8988T (cell line): Measurements from ENCODE around the gene HEATR1.
"Not testable (repeated sequence)": the region's sequence is repeated elsewhere in the genome, so short reads cannot be mapped to it uniquely, and the experiment has no call there.

Experiments used
- DNase-seq: peaks from one replicate; pipeline ENCODE4 v3.0.0; 2011

HEATR1 gene

GRCh38 chr1:236590553-236591150 is 13.7 kb downstream of the HEATR1 start:
- DNase-seq: no peak

GRCh38 chr1:236589531-236589930 is 14.8 kb downstream of the HEATR1 start:
- DNase-seq: no peak

GRCh38 chr1:236581528-236581927 is 22.8 kb downstream of the HEATR1 start:
- no peak for DNase-seq

GRCh38 chr1:236580404-236580803 is 23.9 kb downstream of the HEATR1 start:
- not testable (repeated sequence) for DNase-seq

GRCh38 chr1:236578661-236579060 is 25.7 kb downstream of the HEATR1 start:
- DNase-seq: no peak

- DNase-seq: not testable (repeated sequence)
These were observed 27.3 kb downstream of the HEATR1 start for GRCh38 chr1:236577041-236577440.

GRCh38 chr1:236576004-236576403 is 28.3 kb downstream of the HEATR1 start:
- no peak for DNase-seq

GRCh38 chr1:236575523-236575922 is 28.8 kb downstream of the HEATR1 start:
- no peak for DNase-seq

- DNase-seq: no peak
These were observed 35.9 kb downstream of the HEATR1 start for GRCh38 chr1:236568285-236568894.

GRCh38 chr1:236565530-236565929 is 38.8 kb downstream of the HEATR1 start:
- no peak for DNase-seq

- DNase-seq: no peak
These were observed 42.3 kb downstream of the HEATR1 start for GRCh38 chr1:236561976-236562375.

GRCh38 chr1:236560213-236560771 is 44.0 kb downstream of the HEATR1 start:
- DNase-seq: no peak

GRCh38 chr1:236558846-236559245 is 45.5 kb downstream of the HEATR1 start:
- DNase-seq: no peak

GRCh38 chr1:236558081-236558480 is 46.2 kb downstream of the HEATR1 start:
- DNase-seq: no peak

- DNase-seq: no peak
These were observed 47.7 kb downstream of the HEATR1 start for GRCh38 chr1:236556606-236557005.

- no peak for DNase-seq
These were observed 50.9 kb downstream of the HEATR1 start for GRCh38 chr1:236553370-236553769.

- no peak for DNase-seq
These were observed 51.4 kb downstream of the HEATR1 start for GRCh38 chr1:236552901-236553300.

- DNase-seq: no peak
These were observed 52.2 kb downstream of the HEATR1 start for GRCh38 chr1:236552096-236552495.

GRCh38 chr1:236550961-236551851 is 53.1 kb downstream of the HEATR1 start:
- no peak for DNase-seq

- DNase-seq: no peak
These were observed 55.9 kb downstream of the HEATR1 start for GRCh38 chr1:236548452-236548851.

GRCh38 chr1:236545621-236546169 is 58.6 kb downstream of the HEATR1 start:
- no peak for DNase-seq

GRCh38 chr1:236543065-236543669 is 61.1 kb downstream of the HEATR1 start:
- DNase-seq: no peak

- no peak for DNase-seq
These were observed 62.6 kb downstream of the HEATR1 start for GRCh38 chr1:236541710-236542109.
